Esophagus mucosa (tissue), 1 donor: ENCODE results near the gene ANTXRL. TPM values are rescaled to one million over a fixed set of nuclear protein-coding genes. Genes with fewer than 3 reads are reported as not detected.
"Not testable (repeated sequence)": the region's sequence is repeated elsewhere in the genome, so short reads cannot be mapped to it uniquely, and the experiment has no call there.

Experiments used
- ATAC-seq: fragments of 200-7000 bp; cut with Tn5 transposase; one replicate; pipeline ENCODE4 v1.9.1; 2020
- total RNA-seq: library from RNA; stranded (reverse); gene quantifications from one replicate; pipeline ENCODE4 v1.2.4, GENCODE V29; 2023
- donor health status: DM: yes; HTN: yes; CAD: no.

ANTXRL gene
- total RNA-seq, 1 donor from 2014 or later, result not detected

GRCh38 chr10:46255210-46255609 lies 31.6 kb upstream of the ANTXRL start:
- ATAC-seq, result not testable (repeated sequence)

- peak; percentile 71 for ATAC-seq
Measured at GRCh38 chr10:46255801-46256747, 30.7 kb upstream of the ANTXRL start.

GRCh38 chr10:46257099-46257498 lies 29.7 kb upstream of the ANTXRL start:
- ATAC-seq, result no peak

- not testable (repeated sequence) for ATAC-seq
Measured at GRCh38 chr10:46262906-46263560, 23.8 kb upstream of the ANTXRL start.

- no peak for ATAC-seq
Measured at GRCh38 chr10:46263831-46264268, 22.9 kb upstream of the ANTXRL start.

GRCh38 chr10:46264336-46264735 lies 22.5 kb upstream of the ANTXRL start:
- no peak for ATAC-seq

- ATAC-seq, result no peak
Measured at GRCh38 chr10:46264737-46265368, 21.9 kb upstream of the ANTXRL start.

GRCh38 chr10:46265566-46266305 lies 21.1 kb upstream of the ANTXRL start:
- ATAC-seq, result not testable (repeated sequence)

GRCh38 chr10:46266306-46266985 lies 20.4 kb upstream of the ANTXRL start:
- ATAC-seq, result no peak

- no peak for ATAC-seq
Measured at GRCh38 chr10:46267132-46267985, 19.4 kb upstream of the ANTXRL start.

- ATAC-seq, result peak; percentile 23
Measured at GRCh38 chr10:46268076-46268881, 18.5 kb upstream of the ANTXRL start.

GRCh38 chr10:46269554-46270053 lies 17.2 kb upstream of the ANTXRL start:
- ATAC-seq, result not testable (repeated sequence)

GRCh38 chr10:46270086-46270811 lies 16.5 kb upstream of the ANTXRL start:
- ATAC-seq, result no peak

- not testable (repeated sequence) for ATAC-seq
Measured at GRCh38 chr10:46270963-46271530, 15.8 kb upstream of the ANTXRL start.

- not testable (repeated sequence) for ATAC-seq
Measured at GRCh38 chr10:46271795-46272499, 14.8 kb upstream of the ANTXRL start.

GRCh38 chr10:46272863-46273415 lies 13.9 kb upstream of the ANTXRL start:
- no peak for ATAC-seq
